ENCODE data around the gene DUSP8. TPM values are rescaled to one million over a fixed set of nuclear protein-coding genes. Genes with fewer than 3 reads are reported as not detected.
"Not testable (repeated sequence)": the region's sequence is repeated elsewhere in the genome, so short reads cannot be mapped to it uniquely, and the experiment has no call there.

The DUSP8 gene
- total RNA-seq, 1 experiment from 2014 or later = 4.4 TPM

GRCh38 chr11:1603629-1604028, 31.6 kb upstream of the DUSP8 start:
- H3K4me3 Mint-ChIP-seq = no peak overlapping the region
- H3K27ac Mint-ChIP-seq = no peak overlapping the region
- DNase-seq = no peak

GRCh38 chr11:1601663-1602062, 29.6 kb upstream of the DUSP8 start:
- not testable (repeated sequence) for H3K27ac Mint-ChIP-seq, H3K4me3 Mint-ChIP-seq

More at GRCh38 chr11:1603629-1604028, 31.6 kb upstream of the DUSP8 start:
- Histone ChIP-seq H3K23ac (ENCODE audit: insufficient read length, low read depth, low read length) (no peak overlapping the region), H3K4me1 (ENCODE audit: insufficient read depth, low read length) (no peaks in the 10 kb centered on the region), H3K9me3 (ENCODE audit: control insufficient read depth, low read depth, low read length) (no peaks in the 10 kb centered on the region), H2AFZ (ENCODE audit: low read length) (no peak overlapping the region), H2BK120ac (ENCODE audit: low read depth, low read length, poor library complexity, severe bottlenecking) (no peak overlapping the region), H2AK5ac (ENCODE audit: insufficient read length, low read length) (no peak overlapping the region), H2BK15ac (ENCODE audit: low read depth, low read length) (no peak overlapping the region), H4K20me1 (ENCODE audit: control insufficient read depth, insufficient read depth, insufficient read length) (no peaks in the 10 kb centered on the region), H3K79me2 (ENCODE audit: insufficient read depth, low read length) (no peaks in the 10 kb centered on the region), H3T11ph (ENCODE audit: low read length) (no peak overlapping the region), H3K4me2 (ENCODE audit: insufficient read depth, insufficient read length, low read length) (no peak overlapping the region), H4K91ac (ENCODE audit: insufficient read length, low read depth, low read length) (no peak overlapping the region), H3K27me3 (ENCODE audit: insufficient read depth, low read length) (no peaks in the 10 kb centered on the region), H3K9ac (ENCODE audit: extremely low read depth, insufficient read length, low read length) (no peak overlapping the region), H4K5ac (ENCODE audit: insufficient read length, low read depth, low read length) (no peak overlapping the region), H3K27ac (ENCODE audit: insufficient read length, low read depth, low read length) (no peak overlapping the region), H2BK5ac (ENCODE audit: insufficient read length, low read length) (no peak overlapping the region), H3K4ac (ENCODE audit: low read depth, low read length) (no peak overlapping the region), H3K79me1 (ENCODE audit: insufficient read depth, low read depth, low read length, poor library complexity, severe bottlenecking) (no peaks in the 10 kb centered on the region), H4K8ac (replicated peaks; ENCODE audit: insufficient read length, low read depth, low read length) (no peak overlapping the region), H3K23me2 (ENCODE audit: insufficient read length, low read depth, low read length, poor library complexity, severe bottlenecking) (no peaks in the 10 kb centered on the region), H3K56ac (ENCODE audit: insufficient read length, low read depth, low read length) (no peak overlapping the region), H2BK20ac (ENCODE audit: low read depth, low read length, poor library complexity, severe bottlenecking) (no peak overlapping the region), H2BK12ac (ENCODE audit: insufficient read length, low read depth, low read length) (no peak overlapping the region), H3K14ac (ENCODE audit: insufficient read depth, low read length) (no peak overlapping the region), H3K18ac (ENCODE audit: insufficient read length, low read depth, low read length) (no peak overlapping the region)
- no peak for TF ChIP-seq CTCF (conservative IDR thresholded peaks at IDR 0.05)
- peaks cover 46% of the 10 kb centered on the region for H3K27me3 Mint-ChIP-seq (ENCODE audit: low read depth)
- peaks cover 13 to 19% of the 10 kb centered on the region in 2 experiments for H3K9me3 Mint-ChIP-seq
- no CpG with 5 or more reads among the region's 1 CpG for WGBS (ENCODE audit: extremely low coverage, insufficient read length, low lambda C conversion rate)
- H3K4me1 Mint-ChIP-seq = peaks cover 15 to 22% of the 10 kb centered on the region in 2 experiments
- H3K36me3 Mint-ChIP-seq (ENCODE audit: insufficient read depth in 1 of 3, low read depth in 3 of 3) = peaks cover 4 to 8% (median 4%) of the 10 kb centered on the region in 3 experiments; a peak in 6 of 7 replicates

More at GRCh38 chr11:1601663-1602062, 29.6 kb upstream of the DUSP8 start:
- H3K9ac ChIP-seq (ENCODE audit: extremely low read depth, insufficient read length, low read length); H3T11ph ChIP-seq (ENCODE audit: low read length); H3K4me1 ChIP-seq (ENCODE audit: insufficient read depth, low read length); H2BK120ac ChIP-seq (ENCODE audit: low read depth, low read length, poor library complexity, severe bottlenecking); H3K27ac ChIP-seq (ENCODE audit: insufficient read length, low read depth, low read length); H3K18ac ChIP-seq (ENCODE audit: insufficient read length, low read depth, low read length); H2BK20ac ChIP-seq (ENCODE audit: low read depth, low read length, poor library complexity, severe bottlenecking); H2BK15ac ChIP-seq (ENCODE audit: low read depth, low read length); DNase-seq; H4K5ac ChIP-seq (ENCODE audit: insufficient read length, low read depth, low read length); H3K79me1 ChIP-seq (ENCODE audit: insufficient read depth, low read depth, low read length, poor library complexity, severe bottlenecking); H3K23me2 ChIP-seq (ENCODE audit: insufficient read length, low read depth, low read length, poor library complexity, severe bottlenecking); H2AFZ ChIP-seq (ENCODE audit: low read length); H4K91ac ChIP-seq (ENCODE audit: insufficient read length, low read depth, low read length); H3K56ac ChIP-seq (ENCODE audit: insufficient read length, low read depth, low read length); H3K14ac ChIP-seq (ENCODE audit: insufficient read depth, low read length); H3K4ac ChIP-seq (ENCODE audit: low read depth, low read length); H2BK5ac ChIP-seq (ENCODE audit: insufficient read length, low read length); H4K20me1 ChIP-seq (ENCODE audit: control insufficient read depth, insufficient read depth, insufficient read length); H3K79me2 ChIP-seq (ENCODE audit: insufficient read depth, low read length); H2AK5ac ChIP-seq (ENCODE audit: insufficient read length, low read length); H3K36me3 Mint-ChIP-seq (ENCODE audit: insufficient read depth in 1 of 3, low read depth in 3 of 3); H2BK12ac ChIP-seq (ENCODE audit: insufficient read length, low read depth, low read length); H3K4me2 ChIP-seq (ENCODE audit: insufficient read depth, insufficient read length, low read length); H3K9me3 ChIP-seq (ENCODE audit: control insufficient read depth, low read depth, low read length); H3K23ac ChIP-seq (ENCODE audit: insufficient read length, low read depth, low read length); H4K8ac ChIP-seq (replicated peaks; ENCODE audit: insufficient read length, low read depth, low read length); H3K27me3 ChIP-seq (ENCODE audit: insufficient read depth, low read length): not testable (repeated sequence)
- WGBS (ENCODE audit: extremely low coverage, insufficient read length, low lambda C conversion rate) = no CpG with 5 or more reads among the region's 3 CpGs
- Mint-ChIP-seq H3K4me1 (peaks cover 18 to 25% of the 10 kb centered on the region in 2 experiments), H3K9me3 (peaks cover 13 to 19% of the 10 kb centered on the region in 2 experiments), H3K27me3 (ENCODE audit: low read depth) (peaks cover 45% of the 10 kb centered on the region)
